ENCODE data around the gene CLEC2L.

Gene CLEC2L

GRCh38 chr7:139523199-139523941 is at the start of gene CLEC2L:
Gene CLEC2L (plus strand): TSS chr7:139523685. CDS start chr7:139523928, 243 bp downstream.
- H3K27ac Mint-ChIP-seq = no peak within 1 kb of the TSS
- peak; percentile 38 for ATAC-seq
- peaks cover 6% of the 10 kb centered on the region for H3K9me3 Mint-ChIP-seq
- H3K4me3 Mint-ChIP-seq = no peak within 1 kb of the TSS
- no peaks in the 10 kb centered on the region for H3K4me1 Mint-ChIP-seq
- H3K36me3 Mint-ChIP-seq = peaks cover 7% of the 10 kb centered on the region
- peaks cover 59% of the 10 kb centered on the region for H3K27me3 Mint-ChIP-seq

- no peak for ATAC-seq
- Mint-ChIP-seq H3K9me3 (peaks cover 7% of the 10 kb centered on the region), H3K4me1 (no peaks in the 10 kb centered on the region), H3K4me3 (no peak overlapping the region), H3K36me3 (peaks cover 6% of the 10 kb centered on the region), H3K27me3 (peaks cover 37% of the 10 kb centered on the region), H3K27ac (no peak overlapping the region)
Measured at GRCh38 chr7:139476139-139476538, 47.3 kb upstream of the CLEC2L start.

DNA sequence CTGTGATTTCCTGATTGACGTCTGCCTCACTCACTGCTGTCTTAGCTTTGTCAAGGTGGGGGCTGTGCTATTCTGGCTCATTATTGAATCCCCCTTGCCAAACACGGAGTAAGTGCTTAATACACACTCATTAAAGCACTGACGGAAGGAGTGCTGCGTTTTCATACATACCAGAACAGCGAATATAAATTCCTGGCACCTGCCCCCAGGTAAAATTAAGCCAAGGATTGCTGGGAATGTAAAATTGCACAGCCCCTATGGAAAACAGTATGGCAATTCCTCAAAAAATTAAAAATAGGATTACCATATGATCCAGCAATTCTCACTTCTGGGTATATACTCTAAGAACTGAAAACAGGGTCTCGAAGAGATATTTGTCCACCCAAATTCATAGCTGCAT is 46.6 kb upstream of the CLEC2L start:
- Mint-ChIP-seq H3K27me3 (peaks cover 37% of the 10 kb centered on the region), H3K27ac (no peak overlapping the region), H3K4me1 (no peaks in the 10 kb centered on the region), H3K9me3 (peaks cover 7% of the 10 kb centered on the region), H3K4me3 (no peak overlapping the region), H3K36me3 (peaks cover 6% of the 10 kb centered on the region)
- no peak for ATAC-seq

DNA sequence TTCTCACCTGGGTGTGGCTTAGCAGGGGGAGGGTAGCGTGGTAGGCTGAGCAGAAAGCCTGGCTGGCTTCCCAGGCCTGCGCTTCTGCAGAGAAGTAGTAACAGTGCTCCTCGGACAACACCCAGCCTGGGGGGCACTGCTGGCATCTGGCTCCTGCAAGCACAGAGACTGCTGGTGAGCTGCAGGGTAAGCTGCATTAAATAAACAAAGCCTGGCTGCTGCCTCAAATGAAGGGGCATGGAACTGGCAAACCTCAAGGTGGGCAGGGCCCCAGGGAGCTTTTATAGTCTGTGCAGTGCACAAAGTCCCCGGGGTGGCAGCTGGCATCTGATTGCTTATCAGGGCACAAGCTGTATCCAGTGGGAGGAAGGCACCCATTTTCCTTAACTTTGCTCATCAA is 43.9 kb upstream of the CLEC2L start:
- no peak overlapping the region for H3K4me3 Mint-ChIP-seq
- H3K27me3 Mint-ChIP-seq = peaks cover 43% of the 10 kb centered on the region
- H3K27ac Mint-ChIP-seq = no peak overlapping the region
- no peak for ATAC-seq
- H3K4me1 Mint-ChIP-seq = no peaks in the 10 kb centered on the region
- no peaks in the 10 kb centered on the region for H3K9me3 Mint-ChIP-seq
- no peaks in the 10 kb centered on the region for H3K36me3 Mint-ChIP-seq

DNA sequence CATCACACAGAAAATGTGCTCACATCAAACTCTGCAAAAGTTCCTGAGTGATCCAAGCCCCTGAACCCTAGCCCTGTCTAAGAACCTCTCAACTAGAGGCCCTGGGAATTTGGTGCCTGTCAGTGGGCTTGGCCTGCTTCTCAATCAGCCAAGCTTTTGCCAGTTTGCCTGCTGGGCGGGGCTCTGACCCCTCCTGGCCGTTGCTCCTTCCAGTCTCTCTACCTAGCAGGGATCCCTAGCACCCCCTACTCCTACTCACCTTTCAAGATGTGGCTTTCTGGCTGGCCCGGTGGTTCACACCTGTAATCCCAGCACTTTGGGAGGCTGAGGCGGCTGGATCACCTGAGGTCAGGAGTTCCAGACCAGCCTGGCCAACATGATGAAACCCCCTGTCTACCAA is 42.1 kb upstream of the CLEC2L start:
- H3K36me3 Mint-ChIP-seq = no peaks in the 10 kb centered on the region
- H3K27ac Mint-ChIP-seq = no peak overlapping the region
- H3K9me3 Mint-ChIP-seq = no peaks in the 10 kb centered on the region
- H3K4me1 Mint-ChIP-seq = no peaks in the 10 kb centered on the region
- no peak for ATAC-seq
- H3K27me3 Mint-ChIP-seq = peaks cover 48% of the 10 kb centered on the region
- no peak overlapping the region for H3K4me3 Mint-ChIP-seq

GRCh38 chr7:139482122-139482521 is 41.4 kb upstream of the CLEC2L start:
- no peak for ATAC-seq
- H3K27ac Mint-ChIP-seq = no peak overlapping the region
- H3K4me3 Mint-ChIP-seq = no peak overlapping the region
- H3K36me3 Mint-ChIP-seq = no peaks in the 10 kb centered on the region
- H3K9me3 Mint-ChIP-seq = no peaks in the 10 kb centered on the region
- H3K27me3 Mint-ChIP-seq = peaks cover 48% of the 10 kb centered on the region
- no peaks in the 10 kb centered on the region for H3K4me1 Mint-ChIP-seq

DNA sequence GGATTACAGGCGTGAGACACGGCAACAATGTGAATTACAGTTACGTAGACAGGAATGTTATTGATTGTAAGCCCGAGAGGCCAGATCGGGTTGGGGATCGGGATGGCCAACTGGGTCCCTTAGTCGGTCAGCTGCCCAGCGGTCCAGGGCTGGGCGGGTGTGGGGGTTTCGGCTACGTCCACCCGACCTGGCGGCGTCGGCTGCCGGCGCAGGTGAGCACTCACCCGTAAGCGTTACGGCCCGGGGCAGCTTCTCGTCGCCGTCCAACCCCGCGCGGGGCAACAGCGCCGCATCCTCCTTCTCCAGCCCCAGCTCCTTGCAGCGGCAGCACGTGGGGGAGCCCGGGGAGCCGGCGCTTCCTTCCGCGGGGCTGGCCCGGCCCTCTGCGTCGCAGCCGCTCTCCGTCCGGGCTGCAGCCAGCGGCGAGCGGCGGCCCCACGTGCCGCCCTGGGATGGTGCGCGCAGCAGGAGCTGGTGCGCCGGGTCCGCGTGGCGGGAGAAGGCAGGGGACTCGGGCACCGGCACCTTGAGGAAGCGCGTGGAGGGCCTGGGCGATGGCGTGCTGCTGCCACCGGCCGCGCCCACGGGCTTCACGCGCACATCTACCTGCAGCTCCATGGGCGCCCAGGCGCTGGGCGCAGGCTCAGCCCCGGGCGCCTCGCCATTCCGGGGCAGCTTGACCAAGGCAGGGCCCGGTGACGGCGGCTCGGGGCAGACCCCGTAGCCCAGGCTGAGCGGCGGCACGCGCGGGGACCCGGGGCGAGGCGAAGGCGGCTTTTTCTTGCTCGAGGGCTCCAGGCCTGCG is 40.6 kb upstream of the CLEC2L start:
- peaks cover 53% of the 10 kb centered on the region for H3K27me3 Mint-ChIP-seq
- H3K36me3 Mint-ChIP-seq = no peaks in the 10 kb centered on the region

DNA sequence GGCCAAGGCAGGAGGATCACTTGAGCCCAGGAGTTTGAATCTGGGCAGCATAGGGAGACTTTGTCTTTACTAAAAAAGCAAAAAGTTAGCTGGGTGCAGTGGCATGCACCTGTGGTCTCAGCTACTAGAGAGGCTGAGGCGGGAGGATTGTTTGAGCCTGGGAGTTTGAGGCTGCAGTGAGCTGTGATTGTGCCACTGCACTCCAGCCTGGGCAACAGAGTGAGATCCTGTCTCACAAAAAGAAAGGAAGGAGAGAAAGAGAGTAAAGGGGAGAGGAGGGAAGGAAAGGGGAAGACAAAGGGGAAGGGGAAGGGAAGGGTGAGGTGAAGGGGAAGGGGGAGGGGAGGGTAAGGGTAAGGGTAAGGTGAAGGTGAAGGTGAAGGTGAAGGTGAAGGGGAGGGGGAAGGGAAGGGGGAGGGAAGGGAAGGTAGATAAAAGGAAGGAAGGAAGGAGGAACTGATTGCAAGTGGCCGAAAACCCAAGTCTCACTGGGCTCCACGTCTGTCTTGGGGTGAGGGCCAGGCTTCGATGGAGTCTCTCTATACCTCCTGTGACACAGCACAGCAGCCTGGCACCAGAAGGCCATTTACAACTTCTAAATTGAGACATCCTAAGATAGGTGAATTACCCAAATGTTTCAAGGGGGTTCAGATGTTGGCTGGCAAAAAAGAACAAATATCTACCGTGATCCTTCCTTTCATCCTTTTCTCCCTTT is 36.0 kb upstream of the CLEC2L start:
- no peak for ATAC-seq
- Mint-ChIP-seq H3K27me3 (peaks cover 49% of the 10 kb centered on the region), H3K4me1 (no peaks in the 10 kb centered on the region), H3K27ac (no peak overlapping the region), H3K4me3 (no peak overlapping the region), H3K36me3 (peaks cover 5% of the 10 kb centered on the region), H3K9me3 (peaks cover 11% of the 10 kb centered on the region)

More for the DNA sequence above, 40.6 kb upstream of the CLEC2L start:
- H3K9me3 Mint-ChIP-seq = no peaks in the 10 kb centered on the region
- no peaks in the 10 kb centered on the region for H3K4me1 Mint-ChIP-seq
- no peak overlapping the region for H3K27ac Mint-ChIP-seq
- H3K4me3 Mint-ChIP-seq = peak overlapping the region; percentile 18
- ATAC-seq = peak; percentile 25

GRCh38 chr7:139488810-139489209 is 34.7 kb upstream of the CLEC2L start:
- no peak overlapping the region for H3K27ac Mint-ChIP-seq
- peaks cover 5% of the 10 kb centered on the region for H3K36me3 Mint-ChIP-seq
- no peak for ATAC-seq
- peaks cover 49% of the 10 kb centered on the region for H3K27me3 Mint-ChIP-seq
- peaks cover 16% of the 10 kb centered on the region for H3K9me3 Mint-ChIP-seq
- H3K4me3 Mint-ChIP-seq = no peak overlapping the region
- no peaks in the 10 kb centered on the region for H3K4me1 Mint-ChIP-seq

DNA sequence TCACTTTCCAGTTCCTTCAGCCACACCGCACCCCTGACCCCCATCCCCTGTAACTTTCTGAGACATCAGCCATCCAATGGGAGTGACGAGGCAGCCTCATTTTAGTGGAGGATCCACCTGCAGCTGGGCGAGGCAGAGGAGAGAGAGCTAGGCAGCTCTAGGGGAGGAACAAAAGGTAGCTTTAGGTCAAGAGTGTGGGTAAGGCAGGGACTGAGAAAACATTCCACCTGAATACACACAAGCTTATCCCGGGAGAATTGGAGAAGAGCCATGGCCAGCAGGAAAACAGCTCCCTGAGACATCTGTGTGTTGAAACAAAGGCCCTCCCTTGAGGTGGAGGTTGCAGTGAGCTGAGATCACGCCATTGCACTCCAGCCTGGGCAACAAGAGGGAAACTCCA is 33.4 kb upstream of the CLEC2L start:
- peaks cover 11% of the 10 kb centered on the region for H3K4me1 Mint-ChIP-seq
- H3K27ac Mint-ChIP-seq = no peak overlapping the region
- ATAC-seq = no peak
- H3K9me3 Mint-ChIP-seq = peaks cover 16% of the 10 kb centered on the region
- peaks cover 42% of the 10 kb centered on the region for H3K27me3 Mint-ChIP-seq
- peaks cover 5% of the 10 kb centered on the region for H3K36me3 Mint-ChIP-seq
- H3K4me3 Mint-ChIP-seq = no peak overlapping the region

GRCh38 chr7:139492293-139492692 is 31.2 kb upstream of the CLEC2L start:
- Mint-ChIP-seq H3K4me1 (peaks cover 24% of the 10 kb centered on the region), H3K36me3 (peaks cover 5% of the 10 kb centered on the region), H3K9me3 (peaks cover 16% of the 10 kb centered on the region), H3K4me3 (no peak overlapping the region), H3K27ac (no peak overlapping the region), H3K27me3 (peaks cover 23% of the 10 kb centered on the region)
- ATAC-seq = no peak

DNA sequence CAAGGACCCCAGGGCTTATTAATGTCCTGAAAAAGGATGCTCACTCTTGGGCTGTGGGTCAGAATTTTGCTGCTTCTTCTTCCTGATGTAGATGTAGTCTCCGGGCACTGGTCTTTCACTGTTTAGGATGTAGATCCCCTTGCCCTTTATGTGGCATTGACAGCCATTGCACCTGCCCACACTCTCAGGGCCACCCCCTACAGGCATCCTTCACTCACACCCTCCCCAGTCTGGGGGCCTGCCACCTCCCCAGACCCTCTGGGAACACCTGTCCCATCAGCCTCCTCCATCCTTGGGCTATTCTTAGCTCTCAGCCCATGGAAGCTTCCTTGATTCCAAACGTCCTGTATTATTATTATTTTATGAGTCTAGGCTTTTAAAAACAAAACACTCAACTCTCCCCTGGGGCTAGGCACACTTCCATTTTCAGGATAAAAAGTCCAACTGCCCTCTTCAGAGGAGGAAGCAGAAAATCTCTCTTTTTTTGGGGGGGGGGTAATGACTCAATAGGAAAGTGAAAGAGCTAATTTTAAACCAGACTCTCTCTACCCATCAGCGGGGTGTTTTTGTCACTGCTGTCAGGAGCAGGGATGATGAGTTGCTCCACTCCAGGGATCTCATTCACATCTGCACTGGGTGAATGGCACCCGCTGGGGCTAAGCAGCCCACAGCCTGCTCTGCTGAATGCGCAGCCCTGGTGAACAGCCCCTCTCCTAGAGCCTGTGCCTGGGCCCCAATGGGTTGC is 28.5 kb upstream of the CLEC2L start:
- peak overlapping the region; percentile 76 for H3K27ac Mint-ChIP-seq
- ATAC-seq = peak; percentile 83
- peaks cover 15% of the 10 kb centered on the region for H3K9me3 Mint-ChIP-seq
- H3K36me3 Mint-ChIP-seq = peaks cover 5% of the 10 kb centered on the region
- peaks cover 10% of the 10 kb centered on the region for H3K27me3 Mint-ChIP-seq
- no peak overlapping the region for H3K4me3 Mint-ChIP-seq
- peaks cover 28% of the 10 kb centered on the region for H3K4me1 Mint-ChIP-seq

- Mint-ChIP-seq H3K4me1 (peaks cover 32% of the 10 kb centered on the region), H3K4me3 (no peak overlapping the region), H3K9me3 (peaks cover 14% of the 10 kb centered on the region), H3K27ac (peak overlapping the region; percentile 76), H3K27me3 (peaks cover 11% of the 10 kb centered on the region), H3K36me3 (peaks cover 5% of the 10 kb centered on the region)
- ATAC-seq = no peak
Measured at GRCh38 chr7:139495580-139496125, 27.8 kb upstream of the CLEC2L start.

- no peaks in the 10 kb centered on the region for H3K36me3 Mint-ChIP-seq
- H3K9me3 Mint-ChIP-seq = peaks cover 8% of the 10 kb centered on the region
- H3K4me1 Mint-ChIP-seq = peaks cover 32% of the 10 kb centered on the region
- peak overlapping the region; percentile 63 for H3K27ac Mint-ChIP-seq
- H3K4me3 Mint-ChIP-seq = no peak overlapping the region
- no peak for ATAC-seq
- peaks cover 11% of the 10 kb centered on the region for H3K27me3 Mint-ChIP-seq
Measured at GRCh38 chr7:139496528-139496927, 27.0 kb upstream of the CLEC2L start.
